Esophagus mucosa (tissue), 1 donor: ENCODE data around the gene LMF2. TPM values are rescaled to one million over a fixed set of nuclear protein-coding genes. Genes with fewer than 3 reads are reported as not detected.
"Not testable (repeated sequence)": the region's sequence is repeated elsewhere in the genome, so short reads cannot be mapped to it uniquely, and the experiment has no call there.

ENCODE experiments used
- ATAC-seq: fragments of 200-7000 bp; cut with Tn5 transposase; one replicate; pipeline ENCODE4 v1.9.1; 2020
- total RNA-seq: library from RNA; stranded (reverse); gene quantifications from one replicate; pipeline ENCODE4 v1.2.4, GENCODE V29; 2023
- donor health status: DM: yes; HTN: yes; CAD: no.

Gene LMF2
- total RNA-seq, 1 donor from 2014 or later = 43.7 TPM

DNA sequence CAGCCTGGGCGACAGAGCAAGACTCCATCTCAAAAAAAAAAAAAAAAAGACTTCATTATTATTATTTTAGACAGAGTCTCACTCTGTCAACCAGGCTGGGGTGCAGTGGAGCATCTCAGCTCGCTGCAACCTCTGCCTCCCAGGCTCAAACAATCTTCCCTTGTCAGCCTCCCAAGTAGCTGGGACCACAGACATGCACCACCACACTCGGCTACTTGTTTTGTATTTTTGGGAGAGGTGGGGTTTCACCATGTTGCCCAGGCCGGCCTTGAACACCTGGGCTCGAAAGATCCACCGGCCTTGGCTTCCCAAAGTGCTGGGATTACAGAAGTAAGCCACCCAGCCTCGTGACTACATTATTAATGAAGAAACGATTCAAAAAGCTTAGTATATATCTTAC is 27.6 kb upstream of the LMF2 start:
- no peak for ATAC-seq

DNA sequence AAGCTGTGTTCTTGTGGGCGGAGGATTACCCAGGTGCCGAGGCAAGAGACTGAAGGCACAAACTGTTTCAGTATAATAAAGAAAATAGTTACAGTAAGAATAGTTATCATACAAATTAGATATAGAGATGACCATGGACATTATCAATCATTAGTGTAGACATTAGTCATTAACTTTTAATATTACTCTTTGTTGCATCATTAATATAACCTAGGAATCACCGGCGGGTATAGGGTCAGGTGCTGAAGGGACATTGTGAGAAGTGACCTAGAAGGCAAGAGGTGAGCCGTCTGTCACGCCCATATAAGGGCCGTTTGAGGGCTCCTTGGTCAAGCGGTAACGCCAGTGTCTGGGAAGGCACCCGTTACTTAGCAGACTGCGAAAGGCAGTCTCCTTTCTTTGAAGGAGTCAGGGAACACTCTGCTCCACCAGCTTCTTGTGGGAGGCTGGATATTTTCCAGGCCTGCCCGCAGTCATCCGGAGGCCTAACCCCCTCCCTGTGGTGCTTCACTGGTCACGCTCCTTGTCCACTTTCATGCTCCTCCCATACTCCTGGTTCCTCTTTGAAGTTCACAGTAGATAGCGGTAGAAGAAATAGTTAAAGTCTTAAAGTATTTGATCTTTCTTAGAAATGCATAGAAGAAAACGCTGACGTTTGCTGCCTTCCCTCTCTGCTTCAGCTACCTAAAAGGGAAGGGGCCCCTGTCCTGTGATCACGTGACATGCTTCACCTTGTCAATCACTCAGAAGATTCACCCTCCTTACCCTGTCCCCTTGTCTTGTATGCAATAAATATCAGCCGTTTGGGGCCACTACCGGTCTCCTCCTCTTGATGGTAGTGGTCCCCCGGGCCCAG is 26.6 kb upstream of the LMF2 start:
- not testable (repeated sequence) for ATAC-seq

DNA sequence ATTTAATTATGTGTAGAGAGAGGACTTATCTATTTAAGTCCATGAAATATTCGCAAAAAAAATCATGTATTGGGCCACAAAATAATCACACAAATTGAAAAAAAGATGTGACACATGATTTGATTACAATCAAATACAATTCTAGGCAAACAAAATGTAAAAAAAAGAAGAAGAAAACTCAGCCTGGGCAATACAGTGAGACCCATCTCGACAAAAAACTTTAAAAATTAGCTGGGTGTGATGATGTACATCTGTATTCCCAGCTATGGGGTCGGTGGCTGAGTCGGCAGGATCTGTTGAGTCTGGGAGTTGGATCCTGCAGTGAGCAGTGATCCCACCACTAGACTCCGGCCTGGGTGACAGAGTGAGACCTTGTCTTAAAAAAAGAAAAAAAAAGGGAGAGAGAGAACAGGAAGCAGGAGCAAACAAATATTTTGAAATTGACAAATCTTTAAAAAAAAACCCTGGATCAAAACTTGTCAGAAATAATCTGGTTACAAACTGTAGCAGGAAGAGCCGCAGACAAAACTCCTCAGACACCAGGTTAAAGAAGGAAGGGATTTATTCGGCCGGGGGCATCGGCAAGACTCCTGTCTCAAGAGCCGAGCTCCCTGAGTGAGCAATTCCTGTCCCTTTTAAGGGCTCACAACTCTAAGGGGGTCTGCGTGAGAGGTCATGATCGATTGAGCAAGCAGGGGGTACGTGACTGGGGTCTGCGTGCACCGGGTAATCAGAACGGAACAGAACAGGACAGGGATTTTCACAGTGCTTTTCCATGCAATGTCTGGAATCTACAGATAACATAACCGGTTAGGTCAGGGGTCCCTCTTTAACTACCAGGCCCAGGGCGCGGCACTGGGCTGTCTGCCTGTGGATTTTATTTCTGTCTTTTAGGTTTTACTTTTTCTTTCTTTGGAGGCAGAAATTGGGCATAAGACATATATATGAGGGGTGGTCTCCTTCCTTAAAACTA is 25.6 kb upstream of the LMF2 start:
- no peak for ATAC-seq

DNA sequence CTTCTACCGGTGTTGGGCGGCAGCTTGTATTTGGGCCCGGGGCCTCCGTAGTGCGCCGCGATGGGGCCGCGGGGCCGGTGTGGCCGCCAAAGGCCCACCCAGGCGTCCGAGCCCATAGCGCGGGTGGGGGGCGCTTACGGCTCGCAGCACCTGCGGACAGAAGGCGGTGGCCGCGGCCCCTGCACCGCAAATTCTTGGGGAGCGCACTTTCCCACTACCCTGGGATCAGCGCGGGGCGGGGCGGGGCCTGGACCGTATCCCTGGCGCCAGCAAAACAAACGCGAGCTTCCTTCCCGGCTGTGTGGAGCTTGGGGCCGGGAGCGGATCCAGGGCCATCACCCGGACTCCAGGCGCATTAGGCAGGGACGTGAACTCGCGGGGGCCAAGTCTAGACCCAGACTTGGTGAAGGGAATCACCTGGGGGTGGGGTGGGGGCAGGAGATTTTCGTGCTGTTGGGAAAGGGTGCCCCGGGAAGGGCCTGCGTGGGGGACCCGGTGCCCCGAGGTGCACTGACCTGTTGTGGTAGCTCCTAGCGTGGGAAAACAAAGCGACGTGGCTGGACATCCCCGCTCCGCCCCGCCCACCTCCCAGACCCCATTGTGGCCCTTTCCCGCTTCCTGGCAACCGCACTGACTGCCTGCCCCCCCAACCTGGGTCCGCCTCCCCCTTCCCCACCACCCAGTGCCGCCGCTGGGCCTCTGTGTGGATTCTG is 24.6 kb upstream of the LMF2 start:
- peak; percentile 41 for ATAC-seq

DNA sequence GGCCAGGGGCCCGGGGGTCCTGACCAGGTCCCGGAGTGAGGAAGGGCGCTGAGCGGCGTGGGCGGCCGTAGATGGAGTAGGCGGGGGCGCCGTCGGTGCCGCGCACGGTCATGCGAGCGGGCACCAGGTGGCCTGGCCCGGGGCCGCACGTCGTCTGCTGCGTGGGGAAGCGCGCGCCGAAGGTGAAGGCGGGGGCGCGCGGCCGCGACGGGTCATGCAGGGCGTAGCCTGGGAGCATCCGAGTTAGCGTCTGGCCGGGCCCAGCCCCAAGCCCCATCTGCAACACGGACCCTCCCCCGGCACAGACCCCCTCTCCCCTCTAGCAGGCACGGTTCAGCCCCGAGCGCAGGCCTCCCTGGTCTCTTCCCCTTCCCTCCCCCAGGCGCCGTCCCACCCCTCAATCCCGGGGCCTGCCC is 24.1 kb upstream of the LMF2 start:
- ATAC-seq = peak; percentile 56

DNA sequence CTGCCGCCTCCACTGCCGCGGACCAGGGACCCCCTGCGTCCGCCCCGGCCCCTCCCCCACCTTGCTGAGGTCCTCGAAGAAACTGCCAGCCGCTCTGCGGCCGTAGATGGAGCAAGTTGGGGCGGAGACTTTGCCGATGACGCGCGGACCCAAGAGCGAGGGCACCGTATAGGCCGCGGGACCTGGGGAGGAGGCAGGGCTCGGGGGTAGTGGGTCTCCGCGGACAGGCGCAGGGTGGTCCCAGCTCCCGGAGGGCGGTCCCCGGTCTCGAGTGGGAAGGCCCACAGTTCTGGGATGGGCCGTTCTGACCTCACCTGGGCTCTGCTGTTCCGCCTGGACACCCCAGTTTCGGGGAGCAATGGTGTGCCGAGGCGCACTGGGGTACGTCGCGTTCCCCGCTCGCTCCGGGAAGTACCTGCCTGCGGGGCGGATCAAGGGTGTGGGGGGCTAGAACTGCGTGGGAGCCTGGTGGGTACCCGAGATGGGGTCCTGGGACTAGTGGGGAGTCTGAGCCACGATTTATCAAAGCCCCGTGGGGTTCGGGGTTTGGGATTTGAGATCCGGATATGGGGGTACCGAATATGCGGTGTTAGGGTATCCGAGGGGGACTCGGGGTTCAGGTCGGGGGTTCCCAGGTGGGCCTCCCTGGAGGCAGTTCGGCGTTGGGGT is 23.5 kb upstream of the LMF2 start:
- peak; percentile 58 for ATAC-seq

DNA sequence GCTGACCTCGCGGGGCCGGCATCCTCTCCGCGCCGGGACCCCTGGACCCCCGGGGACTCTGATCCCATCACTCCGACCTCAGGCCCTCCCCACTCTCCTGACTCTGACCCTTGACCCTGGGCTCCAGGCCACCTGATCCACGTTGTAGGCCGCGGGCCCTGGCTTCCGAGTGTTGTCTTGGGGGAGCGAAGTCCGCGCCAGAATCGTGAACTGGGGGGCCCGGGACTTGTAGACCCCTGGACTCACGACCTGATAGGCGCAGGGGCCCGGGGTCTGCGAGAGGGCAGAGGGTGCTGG is 23.0 kb upstream of the LMF2 start:
- peak; percentile 0 for ATAC-seq

DNA sequence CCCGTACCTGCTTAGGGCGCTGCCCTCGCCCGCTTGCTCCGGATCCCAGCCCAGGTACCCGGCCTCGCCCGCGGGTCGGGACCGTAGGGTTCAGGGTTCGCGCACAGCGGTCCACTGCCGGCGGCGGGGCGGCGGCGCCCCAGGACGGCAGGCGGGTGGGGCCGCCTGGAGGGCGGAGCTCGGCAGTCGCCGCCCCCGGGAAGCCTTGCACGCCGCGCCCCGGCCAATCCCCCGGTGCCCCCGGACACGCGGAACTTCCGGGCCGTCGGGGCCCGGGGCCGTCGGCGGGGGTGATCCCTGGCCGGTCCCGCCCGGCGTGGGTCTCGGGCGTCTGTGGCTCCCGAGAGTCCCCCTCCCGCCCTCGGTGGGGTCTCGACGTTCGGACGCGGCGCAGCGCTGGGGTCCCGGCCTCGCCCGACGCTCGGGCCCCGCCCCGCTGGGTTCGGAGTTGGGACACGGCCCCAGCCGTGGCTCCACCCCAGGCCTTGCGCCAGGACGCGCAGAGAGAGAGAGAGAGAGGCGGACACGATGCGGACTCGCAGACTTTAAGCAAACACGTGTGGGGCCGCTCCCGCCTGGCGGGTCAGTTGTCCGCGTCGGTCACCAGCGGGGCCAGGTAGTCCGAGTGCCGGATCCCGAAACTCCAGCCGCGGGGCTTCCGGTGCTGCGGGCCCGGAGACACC is 22.5 kb upstream of the LMF2 start, which contains the start of gene TYMP:
Gene TYMP (minus strand): TSS at position 116 of the 683 bp plus-strand sequence. CDS start 303 bp downstream, outside the sequence.
- peak; percentile 50 for ATAC-seq

DNA sequence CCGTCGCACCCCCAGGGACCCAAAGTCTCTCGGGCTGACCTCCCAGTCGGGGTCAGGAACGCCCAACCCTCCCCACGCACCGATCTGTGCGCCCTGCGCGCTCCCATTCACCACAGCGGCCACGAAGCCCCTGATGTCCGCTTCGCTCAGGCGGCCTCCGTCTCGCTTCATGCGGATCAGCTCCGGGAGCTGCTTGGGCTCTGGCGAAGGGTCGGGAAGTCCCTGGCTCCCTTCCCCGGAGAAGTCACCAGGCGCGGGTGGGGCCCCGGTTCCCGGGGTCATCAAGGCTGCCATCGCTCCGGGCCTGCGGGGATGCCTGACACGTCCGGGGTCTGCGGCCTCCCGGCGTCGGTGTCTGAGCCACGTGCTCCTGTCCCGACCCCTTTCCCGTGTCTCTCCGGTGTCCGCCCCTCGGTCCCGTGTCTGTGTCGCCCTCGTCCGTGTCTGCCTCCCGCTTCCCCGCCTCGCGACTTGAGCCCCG is 22.0 kb upstream of the LMF2 start:
- no peak for ATAC-seq

DNA sequence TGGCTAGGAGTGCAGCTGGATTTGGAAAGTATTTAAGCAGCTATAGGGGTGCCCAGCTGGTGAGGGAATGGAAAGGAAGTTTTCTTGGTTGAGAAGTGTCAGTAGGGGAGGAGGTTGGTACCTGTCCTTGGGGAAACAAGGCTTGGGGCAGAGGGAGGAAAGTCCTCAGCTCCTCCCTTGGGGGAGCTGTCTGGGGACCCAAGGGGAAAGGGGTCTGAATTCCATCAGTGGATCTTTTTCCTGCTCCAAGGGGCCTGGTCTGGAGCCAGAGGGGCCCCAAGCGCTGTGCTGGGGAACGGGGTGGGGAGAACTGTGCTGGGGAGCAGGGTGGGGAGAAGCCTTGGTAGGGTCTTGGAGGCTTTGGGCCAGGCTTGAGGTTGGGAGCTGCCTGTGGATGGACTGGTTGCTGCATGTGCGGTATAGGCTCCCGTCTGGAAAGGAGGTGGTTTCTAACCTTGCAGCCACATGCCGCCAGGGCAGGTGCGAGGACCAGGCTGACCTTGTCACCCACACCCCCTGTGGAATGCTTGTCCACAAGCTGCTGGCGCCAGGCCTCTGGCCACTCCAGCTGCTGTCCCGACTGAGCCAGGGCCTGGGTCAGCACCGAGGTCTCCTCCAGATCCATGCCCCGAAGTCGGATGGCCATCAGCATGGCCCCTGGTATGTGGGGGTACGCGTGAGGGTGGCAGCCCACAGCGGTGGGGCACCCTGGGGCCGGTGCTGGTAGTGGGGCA is 21.3 kb upstream of the LMF2 start:
- no peak for ATAC-seq

DNA sequence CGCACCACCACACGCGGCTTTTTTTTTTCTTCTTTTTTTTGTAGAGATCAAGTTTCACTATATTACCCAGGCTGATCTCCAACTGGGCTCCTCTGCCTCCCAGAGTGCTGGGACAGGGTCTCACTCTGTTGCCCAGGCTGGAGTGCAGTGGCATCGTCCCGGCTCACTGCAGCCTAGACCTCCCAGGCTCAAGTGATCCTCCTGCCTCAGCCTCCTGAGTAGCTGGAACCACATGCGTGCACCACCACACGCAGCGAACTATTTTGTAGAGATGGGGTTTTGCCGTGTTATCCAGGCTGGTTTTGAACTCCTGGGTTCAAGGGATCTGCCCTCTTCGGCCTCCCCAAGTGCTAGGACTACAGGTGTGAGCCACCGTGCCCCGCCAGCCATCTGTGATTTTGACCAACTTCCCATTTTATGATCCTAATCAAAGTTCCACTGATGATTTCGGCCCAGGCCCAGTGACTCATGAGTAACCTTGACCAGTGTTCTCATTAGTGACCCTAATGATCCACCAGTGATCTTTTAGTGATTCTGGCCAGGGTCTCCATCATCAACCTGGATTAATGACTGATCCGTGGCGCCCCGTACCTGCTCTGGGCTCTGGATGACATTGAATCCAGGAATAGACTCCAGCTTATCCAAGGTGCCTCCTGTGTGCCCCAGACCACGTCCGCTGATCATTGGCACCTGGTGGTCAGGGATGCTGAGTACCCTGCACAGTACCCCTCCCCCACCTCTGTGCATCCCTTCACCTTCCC is 20.6 kb upstream of the LMF2 start:
- ATAC-seq = no peak

DNA sequence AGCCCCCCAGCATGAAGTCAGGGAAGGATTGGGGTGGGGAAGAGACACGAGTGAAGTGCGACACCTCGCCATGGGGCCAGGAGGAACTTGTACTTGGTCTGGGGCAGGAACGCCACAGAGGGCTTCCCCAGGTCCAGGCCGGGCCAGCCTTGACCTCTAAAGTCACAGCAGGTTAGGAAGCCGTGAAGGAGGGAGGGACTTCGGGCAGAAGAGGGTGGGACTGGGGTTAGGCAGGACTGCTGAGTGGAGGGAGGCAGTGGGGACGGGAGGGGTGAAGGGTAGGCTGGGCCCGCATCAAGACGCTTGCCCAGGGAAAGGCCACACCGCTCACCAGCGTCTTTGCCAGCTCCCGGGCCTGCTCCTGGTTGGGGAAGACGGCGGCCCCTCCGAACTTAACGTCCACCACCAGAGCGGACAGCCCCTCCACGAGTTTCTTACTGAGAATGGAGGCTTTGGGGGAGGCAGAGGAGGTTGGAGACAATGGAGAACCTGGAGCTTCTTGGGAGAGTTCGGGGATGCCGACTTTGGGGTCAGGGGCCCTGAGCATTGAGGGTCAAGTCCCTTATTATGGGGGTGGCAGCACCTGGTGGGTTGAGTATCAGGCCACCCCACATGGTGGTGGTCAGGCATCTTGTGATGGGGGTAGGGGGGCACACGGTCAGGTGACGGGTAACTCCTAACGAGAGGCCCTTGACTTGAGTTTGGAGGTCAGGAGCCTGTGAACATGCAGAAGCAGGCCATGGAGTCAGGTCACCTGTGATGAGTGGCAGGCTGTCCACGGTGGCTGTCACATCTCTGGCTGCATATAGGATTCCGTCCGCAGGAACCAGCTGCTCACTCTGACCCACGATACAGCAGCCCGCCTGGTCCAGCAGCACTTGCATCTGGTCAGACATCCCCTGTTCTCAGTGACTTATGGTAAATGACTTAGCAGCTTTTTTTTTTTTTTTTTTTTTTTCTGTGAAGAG is 19.6 kb upstream of the LMF2 start:
- ATAC-seq = peak; percentile 0

DNA sequence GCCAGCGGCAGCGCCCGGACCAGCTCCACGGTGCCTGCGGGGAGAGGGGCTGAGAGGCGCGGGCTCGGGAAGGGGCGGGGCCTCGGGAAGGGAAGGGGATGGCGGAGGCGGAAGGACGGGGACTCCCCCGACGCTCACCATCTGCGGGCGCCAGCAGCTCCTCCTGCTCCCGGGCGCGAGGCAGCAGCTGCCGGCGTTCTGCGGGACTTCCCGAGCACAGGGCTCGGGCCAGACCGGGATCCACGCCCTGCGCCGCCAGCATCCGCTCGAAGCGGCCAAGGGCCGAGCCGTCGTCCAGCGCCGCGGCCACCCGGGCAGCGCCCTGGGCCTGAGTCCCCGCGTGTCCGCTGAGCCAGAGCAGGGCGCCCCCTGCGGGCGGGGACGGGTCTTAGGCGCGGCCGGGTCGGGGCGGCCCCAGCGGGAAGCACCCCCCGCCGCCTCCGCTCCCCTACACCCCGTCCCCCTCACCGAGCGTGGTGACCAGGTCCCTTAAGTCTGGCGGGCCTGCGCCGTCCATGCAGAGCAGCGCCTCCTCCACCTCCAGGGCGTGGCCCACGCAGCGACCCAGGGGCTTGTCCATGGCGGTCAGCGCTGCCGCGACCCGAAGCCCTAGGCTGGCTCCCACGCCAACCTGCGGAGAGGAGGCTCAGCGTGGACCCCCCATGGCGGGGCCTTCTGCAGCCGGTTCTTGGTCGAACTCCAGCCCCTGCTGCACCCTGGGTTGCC is 18.8 kb upstream of the LMF2 start:
- peak; percentile 36 for ATAC-seq

DNA sequence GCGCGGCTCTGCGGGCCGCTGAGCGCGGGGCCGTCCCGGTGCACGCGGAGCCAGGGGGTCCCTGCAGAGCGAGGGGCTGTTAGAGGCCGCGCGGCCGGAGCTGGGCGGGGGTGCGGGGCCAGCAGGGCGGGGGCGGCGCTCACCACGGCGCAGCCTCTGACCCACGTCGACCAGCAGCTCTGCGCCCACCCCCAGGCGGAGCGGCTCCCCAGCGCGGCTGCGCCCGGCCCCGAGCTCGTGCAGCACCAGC is 18.3 kb upstream of the LMF2 start:
- no peak for ATAC-seq

DNA sequence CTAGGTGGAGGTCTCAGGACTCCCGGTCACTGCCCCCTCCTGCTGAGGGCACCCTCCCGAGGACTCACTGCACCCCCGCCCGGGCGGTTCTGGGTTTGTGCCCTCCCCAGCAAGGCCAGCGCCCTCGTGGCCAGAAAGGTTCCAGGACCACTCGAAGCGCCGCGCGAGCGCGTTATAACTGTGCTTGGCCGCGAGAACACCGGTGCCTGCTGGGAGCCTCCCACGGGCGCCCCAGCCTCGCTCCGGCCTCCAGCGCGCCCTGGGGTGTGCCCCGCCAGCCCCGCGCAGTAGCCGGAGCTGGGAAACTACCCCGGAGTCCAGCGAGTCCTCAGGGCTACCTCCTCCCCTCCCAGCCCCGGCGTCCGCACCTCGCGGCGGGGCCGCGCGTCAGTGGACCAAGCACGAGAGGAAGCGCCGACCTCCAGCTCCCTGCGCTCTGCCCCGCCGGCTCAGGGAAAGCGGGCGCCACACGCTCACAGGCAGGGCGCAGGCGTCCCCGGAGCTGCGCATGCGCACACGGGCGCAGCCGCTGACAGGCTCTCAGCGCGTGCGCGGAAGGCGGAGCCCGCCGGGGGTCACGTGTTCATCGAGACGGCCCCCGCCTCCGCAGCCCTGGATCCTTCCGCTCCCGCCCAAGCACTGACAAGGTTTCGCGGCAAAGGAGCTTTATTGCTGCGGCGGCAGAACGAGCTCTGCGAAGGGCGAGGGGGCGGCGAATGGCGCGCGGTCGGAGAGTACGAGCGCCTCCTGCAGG is 17.8 kb upstream of the LMF2 start, which contains the start of gene SCO2:
Gene SCO2 (minus strand): TSS at position 495 of the 754 bp plus-strand sequence. CDS start 1,187 bp downstream, outside the sequence.
- peak; percentile 60 for ATAC-seq

DNA sequence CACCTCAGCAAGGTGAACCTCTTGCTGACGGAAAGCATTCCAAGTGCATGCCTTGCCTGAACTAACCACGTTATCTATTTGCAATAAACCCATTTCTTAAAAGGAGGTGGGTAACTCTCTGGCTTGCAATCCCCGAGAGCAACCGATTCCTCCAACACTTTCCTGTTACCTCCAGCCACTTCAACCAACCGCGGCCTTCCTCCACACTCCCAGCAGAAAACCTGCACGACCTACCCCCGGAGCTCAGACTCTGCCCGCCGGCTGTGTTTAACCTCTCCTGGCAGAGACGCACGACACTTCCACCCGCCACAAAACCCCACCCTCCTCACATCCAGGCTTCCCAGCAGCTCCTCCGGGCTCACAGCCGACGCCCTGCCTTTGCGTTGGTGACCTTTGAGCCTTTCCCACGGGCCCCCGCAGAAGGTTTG is 17.2 kb upstream of the LMF2 start:
- peak; percentile 1 for ATAC-seq
